Mesenchymal stem cell (in vitro differentiated cells and primary cell): Measurements from ENCODE around the gene SEC22A.
A peak's percentile ranks its signal among the peaks of the same experiment; 100 is the strongest.

Source experiments
- DNase-seq: peaks from one replicate; pipeline ENCODE4 v3.0.0-alpha.2; 2013
- H2AFZ ChIP-seq: one replicate; pipeline ENCODE4 v1.6.1; 2013; ENCODE audit warnings: low read depth, mild to moderate bottlenecking, control low read depth, inconsistent platforms, low read length, moderate library complexity
- H2AK5ac ChIP-seq: 2 replicates; pipeline ENCODE4 v1.6.1; 2013; ENCODE audit warnings: low read length, moderate library complexity, mild to moderate bottlenecking, inconsistent platforms; ENCODE audit not compliant: severe bottlenecking
- H2BK120ac ChIP-seq: one replicate; pipeline ENCODE4 v1.6.1; 2013; ENCODE audit warnings: low read depth, mild to moderate bottlenecking, inconsistent platforms, low read length, moderate library complexity
- H2BK12ac ChIP-seq, 2 experiments: one replicate each; pipeline ENCODE4 v1.6.1; 2013; ENCODE audit warnings: inconsistent platforms in 2 of 2, low read length in 2 of 2, mild to moderate bottlenecking in 2 of 2, moderate library complexity in 2 of 2, control low read depth in 1 of 2
- H2BK15ac ChIP-seq: one replicate; pipeline ENCODE4 v1.6.1; 2013; ENCODE audit warnings: mild to moderate bottlenecking, low read depth, inconsistent platforms; ENCODE audit not compliant: poor library complexity, severe bottlenecking
- H2BK5ac ChIP-seq: 2 replicates; pipeline ENCODE4 v1.6.1; 2013; ENCODE audit warnings: low read depth, mild to moderate bottlenecking, low read length, control low read depth, inconsistent platforms; ENCODE audit not compliant: poor library complexity, severe bottlenecking
- H3K14ac ChIP-seq, 2 experiments: one replicate each; pipeline ENCODE4 v1.6.1; 2013; ENCODE audit warnings: inconsistent platforms in 2 of 2, low read length in 2 of 2, control low read depth in 1 of 2, mild to moderate bottlenecking in 1 of 2, moderate library complexity in 1 of 2
- H3K18ac ChIP-seq, 2 experiments: one replicate each; pipeline ENCODE4 v1.6.1; 2013; ENCODE audit warnings: inconsistent platforms in 2 of 2, low read length in 2 of 2, control low read depth in 1 of 2, low read depth in 1 of 2, mild to moderate bottlenecking in 1 of 2
- H3K23ac ChIP-seq, 2 experiments: one replicate each; pipeline ENCODE4 v1.6.1; 2013; ENCODE audit warnings: inconsistent platforms in 2 of 2, low read length in 2 of 2, mild to moderate bottlenecking in 2 of 2, moderate library complexity in 2 of 2, control low read depth in 1 of 2
- H3K27ac ChIP-seq: 2 replicates; pipeline ENCODE4 v1.5.1; 2013; ENCODE audit warnings: mild to moderate bottlenecking, moderate library complexity, low read length, control low read depth, inconsistent platforms; ENCODE audit not compliant: poor library complexity, severe bottlenecking
- H3K27me3 ChIP-seq, 2 experiments: 2 replicates each; pipeline versions ENCODE4 v1.6.1 to v1.7.0; 2013; ENCODE audit warnings: low read length in 2 of 2, mild to moderate bottlenecking in 2 of 2, moderate library complexity in 2 of 2, control low read depth in 1 of 2, inconsistent platforms in 1 of 2; ENCODE audit not compliant: control insufficient read depth in 1 of 2, insufficient read depth in 1 of 2
- H3K36me3 ChIP-seq, 2 experiments: 2 replicates each; pipeline versions ENCODE4 v1.6.1 to v1.7.0; 2013; ENCODE audit warnings: low read length in 2 of 2, control low read depth in 1 of 2, inconsistent platforms in 1 of 2, low read depth in 1 of 2, mild to moderate bottlenecking in 1 of 2; ENCODE audit not compliant: insufficient read depth in 2 of 2, control insufficient read depth in 1 of 2
- H3K4ac ChIP-seq, 2 experiments: one replicate each; pipeline ENCODE4 v1.6.1; 2013; ENCODE audit warnings: inconsistent platforms in 2 of 2, low read length in 2 of 2, mild to moderate bottlenecking in 2 of 2, moderate library complexity in 2 of 2, control low read depth in 1 of 2, low read depth in 1 of 2
- H3K4me1 ChIP-seq: 2 replicates; pipeline ENCODE4 v1.6.1; 2013; ENCODE audit warnings: low read depth, low read length, control low read depth; ENCODE audit not compliant: control insufficient read depth, insufficient read depth
- H3K4me2 ChIP-seq: 2 replicates; pipeline ENCODE4 v1.6.1; 2013; ENCODE audit warnings: low read length, mild to moderate bottlenecking, inconsistent platforms; ENCODE audit not compliant: poor library complexity, severe bottlenecking
- H3K4me3 ChIP-seq, 2 experiments: 2 replicates each; pipeline versions ENCODE4 v1.5.1 to v1.7.0; 2013; ENCODE audit warnings: low read length in 2 of 2, mild to moderate bottlenecking in 2 of 2, control low read depth in 1 of 2, low read depth in 1 of 2; ENCODE audit not compliant: insufficient read depth in 1 of 2
- H3K79me1 ChIP-seq: replicated peaks from 2 replicates; pipeline ENCODE4 v1.6.1; 2013; ENCODE audit warnings: mild to moderate bottlenecking, control low read depth, low read length, inconsistent platforms; ENCODE audit not compliant: poor library complexity, severe bottlenecking
- H3K9ac ChIP-seq: 2 replicates; pipeline ENCODE4 v1.7.0; 2013; ENCODE audit warnings: mild to moderate bottlenecking, low read length, moderate library complexity
- H3K9me3 ChIP-seq: 2 replicates; pipeline ENCODE4 v1.7.0; 2013; ENCODE audit warnings: mild to moderate bottlenecking, low read length; ENCODE audit not compliant: control insufficient read depth
- H4K8ac ChIP-seq: one replicate; pipeline ENCODE4 v1.6.1; 2013; ENCODE audit warnings: inconsistent platforms, mild to moderate bottlenecking, low read length, moderate library complexity
- H4K91ac ChIP-seq: one replicate; pipeline ENCODE4 v1.6.1; 2013; ENCODE audit warnings: mild to moderate bottlenecking, low read length, inconsistent platforms
- WGBS: methylation state at CpG from one replicate; pipeline ENCODE4 v1.1.7; 2013; ENCODE audit warnings: mixed read lengths; 5-methylcytosine and 5-hydroxymethylcytosine counted together

The SEC22A gene

DNA sequence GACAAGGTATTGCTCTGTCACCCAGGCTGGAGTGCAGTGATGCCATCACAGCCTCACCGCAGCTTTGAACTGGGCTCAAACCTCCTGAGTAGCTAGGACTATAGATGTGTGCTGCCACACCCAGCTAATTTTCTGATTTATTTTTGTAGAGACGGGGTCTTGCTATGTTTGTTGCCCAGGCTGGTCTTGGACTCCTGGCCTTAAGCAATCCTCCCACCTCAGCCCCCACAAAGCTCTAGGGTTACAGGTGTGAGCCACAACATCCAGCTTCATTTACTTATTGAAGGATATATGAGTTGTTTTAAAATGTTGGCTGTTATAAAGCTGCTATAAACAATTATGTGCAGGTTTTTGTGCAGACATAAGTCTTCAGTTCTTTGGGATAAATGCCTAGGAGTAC is 62.2 kb downstream of the SEC22A start:
- DNase-seq = no peak
- no peaks in the 10 kb centered on the region for H3K9me3 ChIP-seq
- H2BK15ac ChIP-seq = no peak overlapping the region
- H3K4ac ChIP-seq = no peak overlapping the region
- no peak overlapping the region for H3K4me3 ChIP-seq
- no peak overlapping the region for H2BK12ac ChIP-seq
- H4K91ac ChIP-seq = no peak overlapping the region
- H3K79me1 ChIP-seq = no peaks in the 10 kb centered on the region
- H2BK120ac ChIP-seq = no peak overlapping the region
- H2AFZ ChIP-seq = no peak overlapping the region
- peaks cover 0 to 43% of the 10 kb centered on the region in 2 experiments for H3K36me3 ChIP-seq
- H3K4me1 ChIP-seq = no peaks in the 10 kb centered on the region
- WGBS = 94% methylated on average over 2 of the region's 2 CpGs
- H3K4me2 ChIP-seq = no peak overlapping the region
- H3K9ac ChIP-seq = no peak overlapping the region
- H4K8ac ChIP-seq = no peak overlapping the region
- H2BK5ac ChIP-seq = no peak overlapping the region
- H3K27me3 ChIP-seq = no peaks in the 10 kb centered on the region
- H3K14ac ChIP-seq = no peak overlapping the region
- H3K27ac ChIP-seq = no peak overlapping the region
- H2AK5ac ChIP-seq = no peak overlapping the region
- no peak overlapping the region for H3K18ac ChIP-seq
- no peak overlapping the region for H3K23ac ChIP-seq

GRCh38 chr3:123267821-123268220 is 66.1 kb downstream of the SEC22A start:
- no peak overlapping the region for H2BK120ac ChIP-seq
- no peaks in the 10 kb centered on the region for H3K9me3 ChIP-seq
- H3K14ac ChIP-seq = no peak overlapping the region
- no peak overlapping the region for H4K8ac ChIP-seq
- no peak overlapping the region for H4K91ac ChIP-seq
- H2AFZ ChIP-seq = no peak overlapping the region
- H3K36me3 ChIP-seq = peaks cover 0 to 29% of the 10 kb centered on the region in 2 experiments
- H2AK5ac ChIP-seq = no peak overlapping the region
- H2BK15ac ChIP-seq = no peak overlapping the region
- H3K9ac ChIP-seq = no peak overlapping the region
- H3K4me2 ChIP-seq = no peak overlapping the region
- WGBS = 83% methylated on average over 2 of the region's 2 CpGs
- no peaks in the 10 kb centered on the region for H3K27me3 ChIP-seq
- no peak overlapping the region for H2BK12ac ChIP-seq
- no peak overlapping the region for H3K4ac ChIP-seq
- H3K18ac ChIP-seq = no peak overlapping the region
- no peak overlapping the region for H2BK5ac ChIP-seq
- H3K4me1 ChIP-seq = no peaks in the 10 kb centered on the region
- DNase-seq = no peak
- H3K23ac ChIP-seq = no peak overlapping the region
- H3K27ac ChIP-seq = no peak overlapping the region
- H3K79me1 ChIP-seq = no peaks in the 10 kb centered on the region
- no peak overlapping the region for H3K4me3 ChIP-seq

DNA sequence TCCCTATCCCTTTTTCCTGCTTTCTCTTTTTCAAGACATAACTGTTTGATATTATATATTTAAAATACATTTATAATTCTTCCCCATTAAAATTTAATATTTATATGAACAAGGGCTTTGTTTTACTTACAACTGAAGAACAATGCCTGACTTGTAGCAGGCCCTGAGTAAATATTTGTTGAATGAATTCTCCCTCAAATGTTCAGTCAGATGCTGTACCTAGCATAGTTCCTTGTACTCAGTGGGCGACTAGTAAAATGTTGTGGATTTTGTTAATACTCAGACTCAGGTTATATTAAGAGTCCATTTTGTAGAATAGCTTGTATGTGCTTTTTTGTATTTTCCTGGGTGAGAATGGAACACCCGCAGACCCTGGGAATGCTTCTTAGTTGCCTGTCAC is 69.1 kb downstream of the SEC22A start:
- H2AFZ ChIP-seq = no peak overlapping the region
- H3K4me3 ChIP-seq = no peak overlapping the region
- H3K18ac ChIP-seq = no peak overlapping the region
- no peak overlapping the region for H3K27ac ChIP-seq
- H4K91ac ChIP-seq = no peak overlapping the region
- no peak overlapping the region for H3K4ac ChIP-seq
- no peak overlapping the region for H2BK15ac ChIP-seq
- peak overlapping the region; percentile 79 for H3K9ac ChIP-seq
- H3K4me1 ChIP-seq = no peaks in the 10 kb centered on the region
- no peak overlapping the region for H2BK5ac ChIP-seq
- no peaks in the 10 kb centered on the region for H3K79me1 ChIP-seq
- H3K9me3 ChIP-seq = no peaks in the 10 kb centered on the region
- H3K36me3 ChIP-seq = peaks cover 0 to 10% of the 10 kb centered on the region in 2 experiments
- H4K8ac ChIP-seq = no peak overlapping the region
- H3K23ac ChIP-seq = no peak overlapping the region
- H2BK12ac ChIP-seq = no peak overlapping the region
- no peak overlapping the region for H3K4me2 ChIP-seq
- no peak overlapping the region for H3K14ac ChIP-seq
- H3K27me3 ChIP-seq = no peaks in the 10 kb centered on the region
- no peak overlapping the region for H2AK5ac ChIP-seq
- 100% methylated on average over 2 of the region's 2 CpGs for WGBS
- DNase-seq = no peak
- H2BK120ac ChIP-seq = no peak overlapping the region

- Histone ChIP-seq H3K23ac (no peak overlapping the region), H3K79me1 (no peaks in the 10 kb centered on the region), H3K9me3 (no peaks in the 10 kb centered on the region), H3K9ac (peak overlapping the region; percentile 79), H4K91ac (no peak overlapping the region), H2AK5ac (no peak overlapping the region), H2BK120ac (no peak overlapping the region), H2BK15ac (no peak overlapping the region), H3K14ac (no peak overlapping the region), H2BK12ac (no peak overlapping the region), H3K4ac (no peak overlapping the region), H3K27me3 (no peaks in the 10 kb centered on the region), H4K8ac (no peak overlapping the region), H3K18ac (no peak overlapping the region), H3K36me3 (peaks cover 0 to 10% of the 10 kb centered on the region in 2 experiments), H3K4me1 (no peaks in the 10 kb centered on the region), H3K4me3 (no peak overlapping the region), H2AFZ (no peak overlapping the region), H2BK5ac (no peak overlapping the region), H3K4me2 (no peak overlapping the region), H3K27ac (no peak overlapping the region)
- 78% methylated on average over 5 of the region's 5 CpGs for WGBS
- DNase-seq = no peak
Measured at GRCh38 chr3:123271466-123272159, 69.9 kb downstream of the SEC22A start.
